A673 (cell line): ENCODE data around the gene FZD4. TPM values are rescaled to one million over a fixed set of nuclear protein-coding genes. Genes with fewer than 3 reads are reported as not detected.
A peak's percentile ranks its signal among the peaks of the same experiment; 100 is the strongest.

Source experiments
- BruUV-seq: library from RNA; stranded (reverse); fragments of 400-500 nt; replicated peaks from 2 replicates; lab custom pipeline; 2021; lab: Mats Ljungman, UMichigan
- CTCF ChIA-PET: fragments of 300-600 bp; sonication (Branson Sonifier 250); formaldehyde crosslinking; loops from one replicate; lab custom pipeline; 2022; ENCODE audit warnings: antibody characterized with exemption; lab: Charles Lee
- POLR2A ChIA-PET: fragments of 300-600 bp; sonication (Branson Sonifier 250); formaldehyde crosslinking; loops from one replicate; lab custom pipeline; 2022; ENCODE audit warnings: antibody characterized with exemption; ENCODE audit not compliant: low non-redundant PET; lab: Charles Lee
- DNase-seq: peaks from one replicate; pipeline ENCODE4 v3.0.0-alpha.2; 2015; ENCODE audit warnings: low spot score
- H3K27ac ChIP-seq: fragments of 200-600 bp; sonication (generic); 2 replicates; pipeline ENCODE4 v1.5.1; 2016; ENCODE audit warnings: mixed run types, low read depth, mild to moderate bottlenecking, mixed read lengths, antibody characterized with exemption, low read length; ENCODE audit not compliant: poor library complexity, severe bottlenecking
- H3K27me3 ChIP-seq: fragments of 200-600 bp; sonication (generic); replicated peaks from 2 replicates; pipeline ENCODE4 v1.6.1; 2017; ENCODE audit warnings: mixed run types, low read depth, mild to moderate bottlenecking, mixed read lengths, antibody characterized with exemption, low read length; ENCODE audit not compliant: insufficient read depth, poor library complexity
- H3K36me3 ChIP-seq: fragments of 200-600 bp; sonication (generic); 2 replicates; pipeline ENCODE4 v1.6.1; 2016; ENCODE audit warnings: mixed run types, mild to moderate bottlenecking, mixed read lengths, antibody characterized with exemption, low read length; ENCODE audit not compliant: insufficient read depth, poor library complexity, severe bottlenecking
- H3K4me1 ChIP-seq: fragments of 200-600 bp; sonication (generic); 2 replicates; pipeline ENCODE4 v1.6.1; 2017; ENCODE audit warnings: mixed run types, mild to moderate bottlenecking, mixed read lengths, antibody characterized with exemption, low read length; ENCODE audit not compliant: insufficient read depth, poor library complexity, severe bottlenecking
- H3K4me3 ChIP-seq: fragments of 200-600 bp; sonication (generic); 2 replicates; pipeline ENCODE4 v1.5.1; 2016; ENCODE audit warnings: low read depth, mixed run types, mild to moderate bottlenecking, mixed read lengths, low read length; ENCODE audit not compliant: poor library complexity, severe bottlenecking
- H3K9me3 ChIP-seq: fragments of 200-600 bp; sonication (generic); 2 replicates; pipeline ENCODE4 v1.6.1; 2016; ENCODE audit warnings: mixed run types, low read depth, mild to moderate bottlenecking, mixed read lengths, antibody characterized with exemption, low read length; ENCODE audit not compliant: poor library complexity, severe bottlenecking
- CTCF ChIP-seq: fragments of 300-800, 200-600 bp; sonication (generic); conservative IDR thresholded peaks from 2 replicates; pipeline ENCODE4 v1.5.1; 2017; ENCODE audit warnings: low read depth, mild to moderate bottlenecking, antibody characterized with exemption, low read length, moderate library complexity, mixed read lengths
- EZH2 ChIP-seq: fragments of 200-600 bp; sonication (generic); IDR thresholded peaks from 2 replicates; pipeline ENCODE4 v1.6.1; 2017; ENCODE audit warnings: borderline replicate concordance, low read depth, mild to moderate bottlenecking, mixed read lengths, antibody characterized with exemption, low read length; ENCODE audit not compliant: poor library complexity, severe bottlenecking
- intact Hi-C: fragments of 100-400 bp; cut with micrococcal nuclease; formaldehyde crosslinking; loops from one replicate; pipeline ENCODE4 v1.10.0; 2022; ENCODE audit not compliant: unreplicated experiment
- total RNA-seq: library from RNA; stranded (reverse); gene quantifications from 2 replicates; pipeline ENCODE4 v1.2.3, GENCODE V29; 2021

The FZD4 gene
- total RNA-seq, 1 experiment from 2014 or later: 89.1 TPM

DNA sequence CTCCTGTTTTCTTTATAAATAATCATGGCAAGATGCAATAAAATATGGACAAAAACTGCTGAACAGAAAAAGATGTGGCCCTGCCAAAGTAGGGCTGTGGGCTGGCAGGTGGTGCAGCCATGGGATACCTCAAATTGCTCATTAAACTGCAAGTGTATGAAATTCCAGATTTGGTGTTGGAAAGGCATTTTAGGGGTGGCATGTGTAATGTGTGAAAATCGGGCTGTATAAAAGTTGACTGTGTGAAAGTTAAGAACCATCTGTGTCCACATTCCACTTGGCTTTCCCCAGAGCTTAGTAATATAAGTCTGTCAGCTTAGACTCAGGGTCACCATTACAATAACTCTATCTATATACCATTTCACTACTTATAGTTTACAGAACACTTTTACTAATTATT is 34.8 kb upstream of the FZD4 start:
- intact Hi-C loops: loop anchor here (5.0 kb wide), 3 partner anchors 33 to 302 kb away; partner anchors contain the start of gene FZD4
- BruUV-seq: no TSS peak
- POLR2A ChIA-PET: no interaction called here

DNA sequence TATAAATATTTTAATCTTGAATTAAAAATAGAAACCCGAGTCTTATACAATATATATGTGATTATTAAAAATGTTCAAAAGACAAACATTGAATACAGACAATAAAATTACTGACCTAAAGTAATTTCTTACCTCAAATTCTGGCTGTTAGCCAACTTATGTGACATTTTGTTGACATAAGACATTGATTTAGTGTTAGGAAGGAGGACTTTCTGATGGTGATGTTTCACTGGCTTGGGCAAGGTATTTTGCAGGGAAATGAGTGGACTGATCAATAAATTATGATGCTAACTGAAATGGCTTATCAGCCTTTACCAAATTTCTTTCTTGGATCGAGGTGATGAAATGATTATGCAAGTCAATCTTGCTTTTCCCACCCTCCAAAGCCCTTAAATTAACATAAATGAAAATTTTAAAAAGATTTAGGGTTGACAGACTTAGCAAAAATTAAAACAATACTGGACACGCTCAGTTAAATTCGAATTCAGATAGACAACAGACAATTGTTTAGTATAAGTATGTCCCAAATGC is 33.2 kb upstream of the FZD4 start:
- H3K4me1 ChIP-seq: peaks cover 64% of the 10 kb centered on the region
- H3K4me3 ChIP-seq: no peak overlapping the region
- H3K27me3 ChIP-seq: no peaks in the 10 kb centered on the region
- CTCF ChIA-PET: no interaction called here
- TF ChIP-seq EZH2 (no peak), CTCF (no peak)
- no TSS peak for BruUV-seq
- POLR2A ChIA-PET: interaction anchor here (0.6 kb wide), 1 partner anchor 35 kb away, joined by 11 read pairs; no protein-coding TSS in a partner anchor
- intact Hi-C loops: no loop called here
- DNase-seq: no peak
- H3K36me3 ChIP-seq: no peaks in the 10 kb centered on the region
- peak overlapping the region; percentile 88 for H3K27ac ChIP-seq
- H3K9me3 ChIP-seq: no peaks in the 10 kb centered on the region

More for the DNA sequence above, 34.8 kb upstream of the FZD4 start:
- no peak overlapping the region for H3K4me3 ChIP-seq
- peaks cover 76% of the 10 kb centered on the region for H3K4me1 ChIP-seq
- peak; percentile 60 for DNase-seq
- H3K27ac ChIP-seq: peak overlapping the region; percentile 88
- no peaks in the 10 kb centered on the region for H3K36me3 ChIP-seq
- no peak for TF ChIP-seq CTCF
- TF ChIP-seq EZH2: no peak
- no peaks in the 10 kb centered on the region for H3K9me3 ChIP-seq
- H3K27me3 ChIP-seq: no peaks in the 10 kb centered on the region
- CTCF ChIA-PET: no interaction called here

DNA sequence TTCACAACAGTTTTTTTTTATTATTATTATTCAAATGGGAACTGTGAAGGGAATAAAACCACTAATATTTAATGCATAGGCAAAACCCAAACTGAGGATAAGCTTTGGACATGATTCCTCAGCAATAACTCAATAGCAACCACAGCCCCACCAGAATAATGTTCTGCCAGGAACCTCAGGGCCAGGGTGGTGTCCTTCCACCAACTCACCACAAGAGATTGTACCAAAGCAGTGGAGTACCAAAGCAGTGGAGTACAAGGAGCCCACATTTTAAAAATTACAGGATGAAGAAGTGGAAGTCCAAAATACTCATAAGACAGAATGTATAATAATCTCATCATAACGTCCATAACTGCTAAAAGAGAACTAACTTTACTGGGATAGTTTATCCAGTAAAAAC is 32.5 kb upstream of the FZD4 start:
- POLR2A ChIA-PET: interaction anchor here (0.6 kb wide), 1 partner anchor 34 kb away, joined by 11 read pairs; no protein-coding TSS in a partner anchor

More for the DNA sequence above, 32.5 kb upstream of the FZD4 start:
- no peak for DNase-seq
- no peak overlapping the region for H3K4me3 ChIP-seq
- H3K36me3 ChIP-seq: no peaks in the 10 kb centered on the region
- no peaks in the 10 kb centered on the region for H3K27me3 ChIP-seq
- H3K4me1 ChIP-seq: peaks cover 57% of the 10 kb centered on the region
- peak; percentile 9; the same call in 1 of the 2 replicates for TF ChIP-seq CTCF
- no peak for TF ChIP-seq EZH2
- CTCF ChIA-PET: no interaction called here
- no peaks in the 10 kb centered on the region for H3K9me3 ChIP-seq
- H3K27ac ChIP-seq: no peak overlapping the region
- intact Hi-C loops: no loop called here
- no TSS peak for BruUV-seq
